HepG2 (cell line): ENCODE results near the gene PEX14. TPM values are rescaled to one million over a fixed set of nuclear protein-coding genes. Genes with fewer than 3 reads are reported as not detected.

Experiments used
- ATAC-seq: fragments of 200-7000 bp; cut with Tn5 transposase; 3 replicates; pipeline ENCODE4 v1.9.1; 2020; ENCODE audit warnings: mild to moderate bottlenecking, moderate library complexity
- BruUV-seq: library from RNA; stranded (reverse); fragments of 400-500 nt; replicated peaks from 2 replicates; lab custom pipeline; 2021; lab: Mats Ljungman, UMichigan
- CTCF ChIA-PET: fragments of 300-600 bp; formaldehyde crosslinking; extraction: SDS; loops from one replicate; lab custom pipeline; 2021; ENCODE audit warnings: low total read pairs, inconsistent platforms, low intra/inter-chr PET ratio; lab: Yijun Ruan, JAX
- POLR2A ChIA-PET: fragments of 350-600 bp; sonication (Branson Sonifier 250); formaldehyde crosslinking; loops from one replicate; lab custom pipeline; 2020; ENCODE audit warnings: antibody characterized with exemption, inconsistent platforms; lab: Yijun Ruan, JAX
- DNase-seq: peaks from one replicate; pipeline ENCODE4 v3.0.0-alpha.2; 2015; ENCODE audit warnings: low spot score
- FAIRE-seq: peaks from 3 replicates; lab custom pipeline; 2011; peaks lifted over from hg19 to GRCh38; lab: Jason Lieb, UNC
- H2AFZ ChIP-seq: one replicate; pipeline ENCODE4 v1.6.1; 2011; ENCODE audit warnings: low read length, inconsistent platforms
- H3K27ac ChIP-seq: fragments of 300-600 bp; 3 replicates; pipeline ENCODE4 v1.8.0; 2011; ENCODE audit warnings: mixed run types, mild to moderate bottlenecking, mixed read lengths, low read length, inconsistent platforms; ENCODE audit not compliant: insufficient read depth; ENCODE audit errors: extremely low read length
- H3K27me3 ChIP-seq, 2 experiments: fragments of 200-600 bp in 1 of 2; 2 replicates in 1 of 2; 3 replicates in 1 of 2; pipeline versions ENCODE4 v1.6.0 to v1.8.0; 2011; ENCODE audit warnings: low read length in 2 of 2, mild to moderate bottlenecking in 2 of 2, moderate library complexity in 2 of 2, inconsistent platforms in 1 of 2; ENCODE audit not compliant: insufficient read depth in 2 of 2, control insufficient read depth in 1 of 2
- H3K36me3 ChIP-seq, 2 experiments: fragments of 200-600 bp in 1 of 2; replicated peaks in 1 of 2; 2 replicates in 1 of 2; 3 replicates in 1 of 2; pipeline versions ENCODE4 v1.5.1 to v1.8.0; 2011; ENCODE audit warnings: low read length in 2 of 2, inconsistent platforms in 1 of 2; ENCODE audit not compliant: insufficient read depth in 2 of 2, control insufficient read depth in 1 of 2
- H3K4me1 ChIP-seq: 2 replicates; pipeline ENCODE4 v1.5.1; 2012; ENCODE audit warnings: low read length, inconsistent platforms; ENCODE audit not compliant: insufficient read depth
- H3K4me2 ChIP-seq: 2 replicates; pipeline ENCODE4 v1.6.0; 2011; ENCODE audit warnings: low read depth, low read length, inconsistent platforms
- H3K4me3 ChIP-seq, 3 experiments: fragments of 200-600 bp in 1 of 3; sonication (generic), shearing (Covaris generic) in 1 of 3; replicated peaks in 1 of 3; 2 replicates each; pipeline ENCODE4 v1.5.1; 2011 to 2016; ENCODE audit warnings: low read length in 3 of 3, inconsistent platforms in 2 of 3, low read depth in 2 of 3, mild to moderate bottlenecking in 2 of 3, control low read depth in 1 of 3, mixed read lengths in 1 of 3; ENCODE audit not compliant: insufficient read depth in 1 of 3
- H3K79me2 ChIP-seq: one replicate; pipeline ENCODE4 v1.6.1; 2011; ENCODE audit warnings: low read length, inconsistent platforms; ENCODE audit not compliant: insufficient read depth
- H3K9ac ChIP-seq: 2 replicates; pipeline ENCODE4 v1.6.0; 2011; ENCODE audit warnings: mild to moderate bottlenecking, low read depth, low read length, inconsistent platforms; ENCODE audit not compliant: insufficient read depth
- H3K9me3 ChIP-seq: 2 replicates; pipeline ENCODE4 v1.5.1; 2012; ENCODE audit warnings: mild to moderate bottlenecking, low read length
- H4K20me1 ChIP-seq: 2 replicates; pipeline ENCODE4 v1.6.0; 2011; ENCODE audit warnings: inconsistent platforms, mild to moderate bottlenecking, low read length, moderate library complexity; ENCODE audit not compliant: insufficient read depth
- BCLAF1 ChIP-seq: fragments of 450-650 bp; IDR thresholded peaks from 2 replicates; pipeline ENCODE4 v1.6.1; 2017; ENCODE audit warnings: mild to moderate bottlenecking
- CHD4 ChIP-seq: fragments of 200-600 bp; sonication (generic); IDR thresholded peaks from 2 replicates; pipeline ENCODE4 v1.7.0; 2017; ENCODE audit warnings: mild to moderate bottlenecking, low read length, borderline replicate concordance
- DBP ChIP-seq: sonication (generic); formaldehyde crosslinking; IDR thresholded peaks from 2 replicates; pipeline ENCODE4 v1.4.0; 2020; ENCODE audit warnings: missing genetic modification reagents; ENCODE audit errors: not compliant biosample characterization
- HNRNPUL1 ChIP-seq: fragments of 200-400 bp; formaldehyde crosslinking; IDR thresholded peaks from 2 replicates; pipeline ENCODE4 v1.6.1; 2017; ENCODE audit warnings: low read depth, mild to moderate bottlenecking, low read length, moderate library complexity
- KLF12 ChIP-seq: sonication (generic); formaldehyde crosslinking; IDR thresholded peaks from 2 replicates; pipeline ENCODE4 v1.4.0; 2020; ENCODE audit warnings: missing genetic modification reagents, borderline replicate concordance
- MTA3 ChIP-seq: sonication (generic); formaldehyde crosslinking; IDR thresholded peaks from 2 replicates; pipeline ENCODE4 v1.4.0; 2020; ENCODE audit warnings: missing genetic modification reagents
- MTF2 ChIP-seq: sonication (generic); formaldehyde crosslinking; IDR thresholded peaks from 2 replicates; pipeline ENCODE4 v1.5.0; 2020; ENCODE audit warnings: missing genetic modification reagents, borderline replicate concordance
- PREB ChIP-seq: sonication (generic); formaldehyde crosslinking; IDR thresholded peaks from 2 replicates; pipeline ENCODE4 v1.4.0; 2020; ENCODE audit warnings: missing genetic modification reagents
- SNAPC2 ChIP-seq: sonication (generic); formaldehyde crosslinking; IDR thresholded peaks from 2 replicates; pipeline ENCODE4 v1.8.1; 2022; ENCODE audit warnings: mild to moderate bottlenecking, missing genetic modification reagents
- ZBTB46 ChIP-seq: sonication (generic); formaldehyde crosslinking; IDR thresholded peaks from 2 replicates; pipeline ENCODE4 v1.4.0; 2020; ENCODE audit warnings: mild to moderate bottlenecking, missing genetic modification reagents, borderline replicate concordance
- ZNF281 ChIP-seq: sonication (generic); formaldehyde crosslinking; IDR thresholded peaks from 2 replicates; pipeline ENCODE4 v1.4.0; 2020; ENCODE audit warnings: missing genetic modification reagents, borderline replicate concordance
- WGBS: methylation state at CpG from one replicate; pipeline ENCODE4 v1.1.6; 2017; ENCODE audit warnings: low lambda C conversion rate; 5-methylcytosine and 5-hydroxymethylcytosine counted together
- in situ Hi-C: cut with HindIII; loops from 2 replicates; pipeline ENCODE4 v1.10.0; 2017; ENCODE audit warnings: low pct_unique_long_range_greater_than_20kb; ENCODE audit not compliant: extremely low pct_ligation_motif_present
- intact Hi-C: fragments of 100-400 bp; cut with micrococcal nuclease; formaldehyde crosslinking; loops from one replicate; pipeline ENCODE4 v1.10.0; 2022; ENCODE audit not compliant: unreplicated experiment
- polyA plus RNA-seq, 8 experiments: library from polyadenylated mRNA; depleted of rRNA in 3 of 8; stranded (reverse) in 7 of 8; unstranded in 1 of 8; fragments of >200 nt; fragmentation: Illumina TruSeq in 4 of 8; extraction: Trizol in 4 of 8; gene quantifications; 2 replicates each; pipeline versions ENCODE4 v1.2.1 to v1.2.3, GENCODE V29; 2011 to 2016; ENCODE audit warnings: low read depth in 4 of 8, missing spikeins in 1 of 8, mixed read lengths in 1 of 8; ENCODE audit not compliant: insufficient read depth in 1 of 8
- total RNA-seq, 5 experiments: library from RNA; depleted of rRNA; stranded (reverse); fragments of >200 nt; fragmentation: Illumina TruSeq; extraction: Trizol; gene quantifications; 2 replicates each; pipeline ENCODE4 v1.2.3, GENCODE V29; 2016; ENCODE audit warnings: low read depth in 1 of 5
- TF ChIP-seq, protein P1 (sequence below): sonication (generic); formaldehyde crosslinking; IDR thresholded peaks from 2 replicates; pipeline ENCODE4 v1.4.0; 2020; ENCODE audit warnings: missing genetic modification reagents, borderline replicate concordance

PEX14 gene
- total and polyA plus RNA-seq, 2 of the 13 experiments (the other 11 are each of a cell fraction or from before 2014, with no cell fraction given): 6.5 to 9.9 TPM

- H4K20me1 ChIP-seq: no peaks in the 10 kb centered on the region
- BruUV-seq: no TSS peak
- H3K27ac ChIP-seq: no peak overlapping the region
- peaks cover 7% of the 10 kb centered on the region for H3K4me1 ChIP-seq
- ChIA-PET POLR2A (no interaction called here), CTCF (no interaction called here)
- DNase-seq (no peak), ATAC-seq (no peak), FAIRE-seq (no peak)
- in situ Hi-C loops: no loop called here
- no peak overlapping the region for H3K9ac ChIP-seq
- intact Hi-C loops: no loop called here
- no peak overlapping the region for H2AFZ ChIP-seq
- over 99% methylated on average over 7 of the region's 7 CpGs for WGBS
- no peaks in the 10 kb centered on the region for H3K27me3 ChIP-seq
- H3K36me3 ChIP-seq: peaks cover 2 to 15% of the 10 kb centered on the region in 2 experiments; a peak in 4 of 5 replicates
- no peaks in the 10 kb centered on the region for H3K9me3 ChIP-seq
- H3K79me2 ChIP-seq: no peaks in the 10 kb centered on the region
- no peak overlapping the region for H3K4me3 ChIP-seq
- no peak overlapping the region for H3K4me2 ChIP-seq
- TF ChIP-seq ZNF281: no peak
- no peak for TF ChIP-seq KLF12 (CRISPR knock-in tag)
- no peak for TF ChIP-seq HNRNPUL1
- no peak for TF ChIP-seq SNAPC2 (CRISPR knock-in tag)
- no peak for TF ChIP-seq MTA3 (CRISPR knock-in tag)
- TF ChIP-seq, protein P1, sequence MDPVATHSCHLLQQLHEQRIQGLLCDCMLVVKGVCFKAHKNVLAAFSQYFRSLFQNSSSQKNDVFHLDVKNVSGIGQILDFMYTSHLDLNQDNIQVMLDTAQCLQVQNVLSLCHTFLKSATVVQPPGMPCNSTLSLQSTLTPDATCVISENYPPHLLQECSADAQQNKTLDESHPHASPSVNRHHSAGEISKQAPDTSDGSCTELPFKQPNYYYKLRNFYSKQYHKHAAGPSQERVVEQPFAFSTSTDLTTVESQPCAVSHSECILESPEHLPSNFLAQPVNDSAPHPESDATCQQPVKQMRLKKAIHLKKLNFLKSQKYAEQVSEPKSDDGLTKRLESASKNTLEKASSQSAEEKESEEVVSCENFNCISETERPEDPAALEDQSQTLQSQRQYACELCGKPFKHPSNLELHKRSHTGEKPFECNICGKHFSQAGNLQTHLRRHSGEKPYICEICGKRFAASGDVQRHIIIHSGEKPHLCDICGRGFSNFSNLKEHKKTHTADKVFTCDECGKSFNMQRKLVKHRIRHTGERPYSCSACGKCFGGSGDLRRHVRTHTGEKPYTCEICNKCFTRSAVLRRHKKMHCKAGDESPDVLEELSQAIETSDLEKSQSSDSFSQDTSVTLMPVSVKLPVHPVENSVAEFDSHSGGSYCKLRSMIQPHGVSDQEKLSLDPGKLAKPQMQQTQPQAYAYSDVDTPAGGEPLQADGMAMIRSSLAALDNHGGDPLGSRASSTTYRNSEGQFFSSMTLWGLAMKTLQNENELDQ (CRISPR knock-in tag): no peak
- no peak for TF ChIP-seq ZBTB46 (CRISPR knock-in tag)
- TF ChIP-seq CHD4: no peak
- TF ChIP-seq MTF2: no peak
- TF ChIP-seq DBP: no peak
- TF ChIP-seq PREB (CRISPR knock-in tag): no peak
- no peak for TF ChIP-seq BCLAF1
Measured at GRCh38 chr1:10604966-10605365, 130.2 kb downstream of the PEX14 start.
